Measurements from ENCODE around the gene LIMS1.

GRCh38 chr2:108589372-108589771 is 55.1 kb downstream of the LIMS1 start:
- no peak for TF ChIP-seq CTCF (IDR thresholded peaks at IDR 0.05)
- TF ChIP-seq POLR2A (IDR thresholded peaks at IDR 0.05) = no peak
